ENCODE measurements around the gene PRKCA.
"Not testable (repeated sequence)": the region's sequence is repeated elsewhere in the genome, so short reads cannot be mapped to it uniquely, and the experiment has no call there.

PRKCA gene

DNA sequence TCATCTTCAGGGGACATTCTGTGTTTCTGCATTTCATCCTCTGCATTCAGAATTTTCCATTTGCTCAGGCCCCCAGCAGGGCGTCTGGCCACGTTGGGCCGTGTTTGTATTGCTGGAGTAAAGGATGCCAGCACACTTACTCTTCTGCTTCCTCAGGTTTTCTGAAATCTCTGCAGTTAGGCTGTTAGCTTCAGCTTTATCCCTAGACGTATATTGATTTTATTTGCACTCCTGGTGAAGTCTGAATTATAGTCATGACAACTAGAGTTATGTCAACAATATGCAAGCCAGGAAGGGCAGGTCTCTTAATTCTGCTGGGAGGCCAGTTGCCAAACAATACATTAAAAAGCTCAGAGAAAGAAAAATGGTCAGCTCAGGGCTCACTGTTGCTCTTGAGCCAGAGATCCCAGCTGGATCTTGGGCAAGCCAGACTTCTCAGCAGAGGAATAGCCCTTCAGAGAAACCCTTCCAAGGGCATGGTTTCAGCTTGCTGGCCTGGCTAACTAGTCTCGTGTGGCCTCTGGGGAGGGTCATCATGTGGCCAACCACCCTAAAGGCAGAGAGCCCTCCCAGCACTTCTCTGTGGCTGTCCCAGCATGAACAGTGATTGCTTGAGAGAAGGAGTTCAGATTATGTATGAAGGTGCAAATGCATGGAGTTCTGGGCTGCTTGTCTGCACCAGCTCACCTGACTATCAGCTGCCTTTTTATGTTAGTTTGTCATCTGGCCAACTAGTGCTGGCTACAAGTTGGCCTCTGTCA lies 422.3 kb downstream of the PRKCA start:
- DNase-seq: no peak

DNA sequence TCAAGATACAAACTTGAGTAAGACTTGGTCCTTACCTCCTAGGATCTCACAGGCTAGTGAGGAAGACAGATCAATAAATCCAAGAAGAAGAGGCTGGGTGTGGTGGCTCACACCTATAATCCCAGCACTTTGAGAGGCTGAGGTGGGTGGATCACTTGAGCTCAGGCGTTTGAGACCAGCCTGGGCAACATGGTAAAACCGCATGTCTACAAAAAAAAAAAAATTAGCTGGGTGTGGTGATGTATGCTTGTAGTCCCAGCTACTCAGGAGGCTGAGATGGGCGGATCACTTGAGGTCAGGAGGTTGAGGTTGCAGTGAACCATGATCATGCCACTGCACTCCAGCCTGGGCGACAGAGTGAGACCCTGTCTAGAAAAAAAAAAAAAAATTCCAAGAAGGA lies 423.0 kb downstream of the PRKCA start:
- not testable (repeated sequence) for DNase-seq

DNA sequence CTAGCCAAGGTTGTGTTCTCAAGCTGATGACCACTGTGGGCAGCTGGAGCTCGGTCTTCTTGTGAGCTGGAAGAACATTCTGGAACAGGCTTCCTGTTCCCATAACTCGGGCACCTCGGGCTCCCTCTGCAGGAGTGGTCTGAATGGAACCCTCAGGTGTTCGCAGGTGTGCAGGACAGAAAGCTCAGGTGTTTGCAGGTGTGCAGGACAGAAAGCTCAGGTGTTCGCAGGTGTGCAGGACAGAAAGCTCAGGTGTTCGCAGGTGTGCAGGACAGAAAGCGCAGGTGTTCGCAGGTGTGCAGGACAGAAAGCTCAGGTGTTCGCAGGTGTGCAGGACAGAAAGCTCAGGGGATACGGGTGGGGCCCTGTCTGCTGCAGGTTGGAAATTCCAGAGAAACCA lies 423.5 kb downstream of the PRKCA start:
- no peak for DNase-seq

DNA sequence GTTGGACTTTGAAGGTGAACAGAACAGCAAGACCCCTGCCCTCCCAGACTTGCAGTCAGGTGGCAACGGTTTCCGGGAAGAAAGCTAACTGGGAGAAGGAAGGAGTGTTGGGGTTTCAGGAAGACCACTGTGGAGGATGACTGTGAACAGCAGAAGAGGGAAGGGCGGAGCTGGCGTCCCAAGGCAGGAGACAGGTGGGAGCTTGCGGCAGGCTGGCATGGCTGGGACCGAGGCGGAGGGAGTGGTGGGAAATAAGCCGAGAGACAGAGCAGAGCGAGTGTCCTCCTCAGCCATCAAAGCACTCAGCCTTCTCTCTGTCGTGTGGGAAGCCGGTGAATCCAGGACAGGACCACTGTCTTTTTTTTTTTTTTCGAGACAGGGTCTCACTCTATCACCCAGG lies 424.0 kb downstream of the PRKCA start:
- no peak for DNase-seq

DNA sequence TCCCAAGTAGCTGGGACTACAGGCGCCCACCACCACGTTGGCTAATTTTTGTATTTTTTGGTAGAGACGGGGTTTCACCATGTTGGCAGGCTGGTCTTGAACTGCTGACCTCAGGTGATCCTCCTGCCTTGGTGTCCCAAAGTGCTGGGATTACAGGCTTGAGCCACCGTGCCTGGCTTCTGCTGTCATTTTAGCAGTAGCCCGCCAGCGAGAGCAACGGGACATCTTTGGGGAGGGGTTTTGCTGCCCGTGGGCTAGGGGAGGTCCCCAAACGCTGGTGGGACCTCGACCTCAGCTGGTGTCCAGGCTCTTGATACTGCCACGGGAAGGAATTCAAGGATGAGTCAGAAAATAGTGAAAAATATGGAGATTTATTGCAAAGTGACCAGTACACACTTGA lies 424.4 kb downstream of the PRKCA start:
- DNase-seq: no peak

DNA sequence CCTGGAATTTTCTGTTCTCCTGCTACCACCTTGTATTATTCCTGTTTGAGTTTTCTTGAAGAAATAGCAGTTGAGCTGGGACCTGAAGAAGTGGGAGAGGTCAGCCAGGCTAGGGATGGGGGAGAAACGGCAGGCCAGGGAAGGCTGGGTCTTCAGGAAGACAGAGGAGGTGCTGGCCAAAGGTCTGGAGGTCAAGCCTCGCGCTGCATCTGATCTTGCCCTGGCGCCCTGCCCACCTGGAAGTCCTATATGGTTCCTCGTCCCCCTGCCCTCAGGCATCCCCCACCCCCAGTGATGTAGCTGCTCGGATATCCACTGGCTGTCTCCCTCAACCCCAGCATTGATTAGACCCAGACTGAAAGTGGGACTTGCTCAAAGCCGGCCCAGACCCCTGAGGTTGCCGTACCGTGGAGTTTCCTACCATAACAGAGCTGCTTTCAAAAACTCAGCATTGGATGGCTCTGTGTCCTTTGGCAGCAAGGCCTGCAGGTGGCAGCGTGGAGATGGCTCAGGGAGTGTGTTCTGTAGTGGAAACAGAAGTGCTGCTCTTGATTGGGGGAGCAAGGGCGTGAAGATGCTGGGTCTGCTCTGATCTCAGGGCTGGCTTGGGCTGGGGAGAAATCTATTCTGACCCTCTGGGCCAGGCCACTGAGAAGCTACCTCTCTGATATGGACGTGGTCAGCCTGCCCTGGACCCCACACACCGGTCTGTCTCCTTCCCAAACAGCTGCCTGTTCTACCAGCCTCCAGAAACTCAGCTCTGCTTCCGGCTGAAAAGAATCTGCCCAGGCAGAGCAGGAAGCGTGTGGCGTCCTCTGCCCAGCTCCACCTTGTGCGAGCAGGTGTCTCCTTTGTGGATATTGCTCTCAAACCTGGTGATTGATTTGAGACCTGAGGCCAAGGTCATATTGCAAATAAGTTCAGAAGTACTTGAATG lies 425.5 kb downstream of the PRKCA start:
- peak; percentile 78 for DNase-seq

DNA sequence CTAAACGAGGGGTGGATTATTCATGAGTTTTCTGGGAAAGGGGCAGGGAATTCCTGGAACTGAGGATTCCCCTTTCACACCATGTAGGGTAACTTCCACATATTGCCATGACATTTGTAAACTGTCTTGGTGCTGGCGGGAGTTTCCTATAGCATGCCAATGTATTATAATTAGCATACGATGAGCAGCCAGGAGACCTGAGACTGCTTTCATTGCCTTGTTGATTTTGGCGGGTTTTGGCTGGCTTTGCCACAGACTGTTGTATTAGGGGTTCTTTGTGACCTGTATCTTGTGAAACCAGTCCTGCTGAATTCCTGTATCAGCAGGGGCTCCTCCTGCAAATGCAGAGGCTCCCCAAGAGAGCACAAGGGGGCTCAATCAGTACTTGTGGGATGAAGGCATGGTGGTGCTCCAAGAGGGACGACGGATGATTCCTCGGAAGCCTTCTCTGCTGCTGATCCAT lies 428.1 kb downstream of the PRKCA start:
- DNase-seq: no peak

DNA sequence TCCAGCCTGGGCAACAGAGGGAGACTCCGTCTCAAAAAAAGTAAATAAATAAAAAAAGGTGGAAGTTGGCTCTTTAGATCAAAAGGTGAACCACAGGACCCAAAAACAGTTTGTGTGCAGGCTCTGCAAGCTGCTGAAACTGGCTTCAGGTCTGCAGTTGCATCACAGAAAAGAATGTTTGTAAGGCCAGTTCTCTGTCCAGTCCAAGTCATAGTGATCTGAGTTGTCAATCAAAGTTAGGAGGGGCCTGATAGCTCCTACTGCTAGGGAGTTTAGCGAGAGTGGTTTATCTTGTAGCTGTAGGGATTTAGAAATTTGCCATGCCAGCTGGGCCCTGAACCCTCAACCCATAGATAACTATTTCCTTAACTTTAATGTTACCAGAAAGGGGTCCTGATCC lies 431.3 kb downstream of the PRKCA start:
- no peak for DNase-seq

DNA sequence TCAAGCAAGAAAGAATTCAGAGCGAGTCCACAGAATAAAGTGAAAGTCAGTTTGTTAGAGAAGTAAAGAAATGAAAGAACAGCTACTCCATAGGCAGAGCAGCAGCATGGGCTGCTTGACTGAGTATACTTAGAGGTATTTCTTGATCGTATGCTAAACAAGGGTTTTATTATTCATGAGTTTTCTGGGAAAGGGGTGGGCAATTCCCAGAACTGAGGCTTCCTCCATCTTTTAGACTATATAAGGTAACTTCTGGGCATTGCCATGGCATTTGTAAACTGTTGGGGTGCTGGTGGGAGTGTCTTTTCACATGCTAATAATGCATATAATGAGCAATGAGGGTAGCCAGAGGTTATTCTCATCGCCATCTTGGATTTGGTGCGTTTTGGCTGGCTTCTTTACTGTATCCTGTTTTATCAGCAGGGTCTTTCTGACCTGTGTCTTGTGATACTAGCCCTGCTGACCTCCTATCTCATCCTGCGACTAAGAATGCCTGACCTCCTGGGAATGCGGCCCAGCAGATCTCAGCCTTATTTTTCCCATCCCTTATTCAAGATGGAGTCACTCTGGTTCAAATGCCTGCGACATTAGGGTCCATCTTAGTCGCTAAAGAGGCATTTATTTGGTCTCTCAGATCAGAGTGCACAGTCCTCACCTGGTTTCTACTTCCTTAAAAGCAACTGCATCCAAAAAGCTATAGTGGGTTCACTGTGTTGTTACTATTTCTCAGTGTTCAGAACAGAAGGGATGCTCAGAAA lies 432.0 kb downstream of the PRKCA start:
- DNase-seq: no peak

DNA sequence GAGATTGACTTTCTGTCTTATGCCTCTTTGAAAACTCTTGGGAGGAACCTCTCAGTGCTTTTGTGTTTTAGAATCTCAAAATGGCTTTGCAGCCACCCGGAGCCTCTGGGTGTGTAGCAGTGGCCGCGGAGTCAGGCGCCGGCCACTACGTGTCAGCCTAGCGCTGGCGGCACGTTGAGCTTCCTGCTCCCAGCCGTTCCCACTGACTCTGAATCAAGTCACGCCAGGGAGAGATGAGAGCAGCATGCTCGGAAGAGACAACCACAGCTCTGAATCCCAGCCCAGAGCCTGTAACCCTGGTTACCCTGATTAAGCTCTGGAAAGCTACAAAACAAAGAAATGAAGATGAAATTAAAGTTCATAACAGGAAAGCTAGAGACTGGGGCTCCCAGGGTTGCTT lies 435.1 kb downstream of the PRKCA start:
- DNase-seq: peak; percentile 75

DNA sequence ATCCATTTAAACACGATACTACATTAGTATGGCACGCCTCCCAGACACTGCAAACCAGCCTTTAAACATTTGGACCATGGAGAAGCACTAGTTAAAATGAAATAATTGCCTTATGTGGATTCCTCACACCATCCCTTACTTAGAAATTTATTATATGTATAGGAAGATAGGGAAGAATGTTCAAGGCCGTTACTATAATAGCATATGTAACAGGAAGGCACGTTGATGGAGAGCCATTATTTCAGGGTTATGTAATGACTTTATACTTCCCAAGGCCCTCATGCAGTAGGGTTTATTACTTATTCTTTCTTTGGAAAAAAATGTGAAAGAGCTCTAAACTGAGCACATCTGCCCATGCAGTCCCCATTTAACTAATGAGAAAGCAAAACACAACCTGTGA lies 435.9 kb downstream of the PRKCA start:
- no peak for DNase-seq

DNA sequence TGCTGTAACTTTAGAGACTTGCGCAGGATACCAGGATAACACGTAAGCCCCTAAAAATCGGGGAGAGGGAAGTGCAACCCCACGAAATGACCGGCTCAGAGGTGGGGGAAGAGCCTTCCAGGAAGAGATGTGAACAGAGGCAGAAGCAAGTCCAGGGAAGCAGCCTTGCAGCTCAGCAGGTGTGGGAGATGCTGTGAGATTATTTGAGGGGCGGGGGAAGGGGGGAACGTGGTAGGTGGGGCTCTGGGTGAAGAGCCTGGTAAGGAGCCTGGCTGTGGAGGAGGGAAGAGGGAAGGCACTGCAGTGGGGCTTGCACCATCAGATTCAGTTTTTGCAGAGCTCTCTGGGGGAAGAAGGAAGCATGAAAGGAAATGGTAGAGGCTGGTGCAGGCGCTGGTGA lies 437.1 kb downstream of the PRKCA start:
- DNase-seq: no peak

DNA sequence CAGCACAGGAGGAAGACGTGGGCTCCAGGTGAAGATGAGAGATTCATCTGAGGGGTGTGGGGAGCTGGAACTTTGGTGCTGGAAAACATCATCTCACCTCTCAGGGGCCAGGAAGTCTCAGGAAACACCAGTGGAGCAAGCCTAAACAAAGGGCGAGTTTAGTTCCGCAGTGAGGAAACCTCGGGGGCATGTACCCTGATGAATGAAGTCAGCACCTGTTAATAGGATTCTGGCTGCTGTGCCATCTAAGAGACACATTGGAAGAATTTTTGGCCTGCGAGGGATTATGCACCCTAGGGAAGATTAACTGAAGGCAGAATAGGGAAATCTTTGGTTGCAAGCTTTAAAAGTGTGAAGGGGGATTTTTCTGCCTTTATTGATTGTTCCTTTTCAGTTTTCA lies 437.8 kb downstream of the PRKCA start:
- DNase-seq: no peak

DNA sequence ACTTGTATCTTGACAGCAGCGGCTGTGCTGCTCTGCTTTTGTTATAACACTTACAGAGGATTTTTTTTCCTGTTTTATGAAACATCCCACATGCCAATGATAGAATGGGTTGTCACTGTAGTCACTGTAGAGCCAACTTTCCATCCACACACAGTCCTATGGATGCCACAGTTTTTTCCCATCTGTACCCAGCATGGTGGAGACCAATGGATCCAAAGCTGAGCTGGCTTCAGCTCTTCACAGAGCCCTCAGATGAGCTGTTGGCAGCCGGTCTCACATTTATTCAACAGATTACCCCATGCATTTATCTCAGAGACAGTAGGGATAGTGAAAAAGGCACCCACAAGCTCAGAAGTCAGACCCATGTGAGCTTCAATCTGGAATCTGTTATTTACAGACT lies 441.1 kb downstream of the PRKCA start:
- DNase-seq: no peak

DNA sequence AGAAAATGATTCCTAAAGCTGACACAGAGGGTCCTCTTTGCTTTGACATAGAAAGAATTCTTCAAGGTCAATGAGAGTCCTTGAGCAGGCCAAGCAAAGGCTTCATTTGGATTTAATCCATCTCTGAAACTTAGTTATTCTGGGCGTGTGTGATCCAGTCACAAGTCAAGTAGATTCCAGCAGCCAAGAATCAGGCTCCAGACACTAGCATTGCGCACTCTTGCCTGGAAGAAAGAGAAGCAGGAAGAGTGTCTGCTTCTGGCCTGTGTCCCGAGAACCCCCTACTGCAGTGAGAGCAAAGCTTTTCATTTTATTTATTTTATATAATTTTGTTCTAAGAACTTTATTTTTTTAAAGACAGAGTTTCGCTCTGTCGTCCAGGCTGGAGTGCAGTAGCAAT lies 444.3 kb downstream of the PRKCA start:
- no peak for DNase-seq

DNA sequence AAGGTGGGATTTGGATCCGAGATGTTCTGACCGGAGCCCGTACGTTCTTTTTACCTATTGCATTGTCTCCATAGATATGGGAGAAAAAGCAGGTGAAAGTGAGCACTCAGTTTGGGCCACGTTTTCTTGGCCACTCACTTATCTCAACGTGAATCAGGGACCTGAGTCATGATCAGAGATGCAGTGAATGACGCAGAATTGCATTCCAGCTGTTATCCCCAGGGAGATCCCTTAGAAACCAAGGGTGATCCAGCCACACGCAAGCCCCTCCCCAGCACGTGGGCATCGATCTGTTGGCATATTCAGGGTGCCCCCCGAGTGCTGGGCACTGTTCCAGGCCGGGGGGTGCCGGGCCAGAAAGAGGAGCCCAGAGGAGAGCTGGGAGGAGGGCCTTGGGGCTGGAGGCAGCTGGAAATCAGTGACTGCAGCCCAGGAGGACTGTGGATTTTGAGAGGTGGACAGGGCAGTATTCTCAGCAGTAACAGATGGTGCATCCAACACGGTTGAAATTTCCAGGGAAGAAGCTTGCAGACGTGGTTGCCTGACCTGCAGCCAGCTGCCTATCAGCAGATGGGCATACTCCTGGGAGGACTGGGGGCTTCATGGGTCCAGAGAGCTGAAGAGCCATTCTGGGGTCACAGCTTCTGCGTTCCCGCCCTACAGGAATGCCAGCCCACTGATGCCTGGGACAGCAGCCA lies 445.3 kb downstream of the PRKCA start:
- no peak for DNase-seq

DNA sequence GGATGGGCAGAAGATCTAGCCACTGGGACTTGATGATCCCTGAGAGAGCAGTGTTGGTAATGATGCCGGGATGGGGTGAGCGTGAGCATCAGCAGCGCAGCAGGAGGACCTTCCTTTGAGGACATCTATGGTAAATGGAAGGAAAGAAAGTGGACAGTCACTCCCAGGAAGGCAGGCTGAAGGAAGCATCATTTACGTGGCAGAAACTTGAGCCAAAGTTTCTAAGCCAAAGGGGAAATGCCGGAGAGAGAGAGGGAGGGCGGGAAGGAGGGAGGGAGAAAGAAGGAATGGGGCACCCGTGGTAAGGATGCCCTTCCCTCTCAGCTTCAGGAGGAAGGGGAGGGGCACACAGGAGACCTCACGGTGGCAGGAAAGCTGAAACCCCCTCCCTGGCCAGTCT lies 446.2 kb downstream of the PRKCA start:
- DNase-seq: no peak

DNA sequence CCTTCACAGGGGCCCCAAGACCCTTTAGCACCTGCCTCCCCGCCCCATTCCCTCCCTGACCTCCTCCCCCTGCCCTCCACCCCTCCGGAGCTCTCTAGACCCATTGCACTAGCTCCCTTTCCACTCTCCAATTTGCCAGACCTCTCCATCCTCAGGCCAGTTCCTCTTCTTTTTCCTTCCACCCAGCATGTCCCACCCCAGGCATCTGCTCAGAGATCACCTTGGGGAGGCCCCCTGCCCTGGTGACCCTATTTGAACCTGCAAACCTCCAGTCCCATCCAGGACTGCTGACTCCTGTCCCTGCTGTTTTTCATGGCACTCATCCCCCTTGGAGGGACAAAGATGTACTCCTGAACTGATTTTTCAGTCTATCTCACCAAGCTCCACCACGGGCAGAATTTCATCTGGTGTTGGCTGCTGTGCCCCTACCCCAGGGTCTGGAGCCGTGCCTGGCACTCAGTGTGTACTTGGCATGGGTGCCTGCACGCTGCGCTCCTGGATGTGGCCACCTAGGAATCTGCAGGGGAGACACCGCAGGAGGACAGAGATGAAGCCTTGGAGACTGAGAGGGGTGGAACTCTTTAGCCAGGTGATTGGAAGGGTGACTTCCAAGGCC lies 446.9 kb downstream of the PRKCA start:
- DNase-seq: no peak

DNA sequence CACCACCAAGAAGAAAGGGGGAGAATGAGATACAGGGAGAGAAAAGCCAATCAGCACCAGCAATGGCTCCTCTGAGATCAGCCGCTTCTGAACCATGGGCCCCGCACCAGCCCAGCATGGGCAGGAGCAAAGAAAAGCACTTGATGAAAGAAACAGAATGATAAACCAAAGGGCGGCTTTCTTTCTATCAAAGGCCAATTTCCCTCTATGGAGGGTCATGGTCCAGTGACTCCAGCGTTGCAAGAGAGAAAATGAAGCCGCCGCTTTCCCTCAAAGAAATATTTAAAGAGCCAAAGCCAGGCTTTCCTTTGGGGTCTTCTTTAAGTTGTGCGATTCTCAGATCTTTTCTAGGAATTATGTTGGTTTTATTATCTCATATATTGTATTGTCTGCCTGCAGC lies 447.7 kb downstream of the PRKCA start:
- peak; percentile 23 for DNase-seq

DNA sequence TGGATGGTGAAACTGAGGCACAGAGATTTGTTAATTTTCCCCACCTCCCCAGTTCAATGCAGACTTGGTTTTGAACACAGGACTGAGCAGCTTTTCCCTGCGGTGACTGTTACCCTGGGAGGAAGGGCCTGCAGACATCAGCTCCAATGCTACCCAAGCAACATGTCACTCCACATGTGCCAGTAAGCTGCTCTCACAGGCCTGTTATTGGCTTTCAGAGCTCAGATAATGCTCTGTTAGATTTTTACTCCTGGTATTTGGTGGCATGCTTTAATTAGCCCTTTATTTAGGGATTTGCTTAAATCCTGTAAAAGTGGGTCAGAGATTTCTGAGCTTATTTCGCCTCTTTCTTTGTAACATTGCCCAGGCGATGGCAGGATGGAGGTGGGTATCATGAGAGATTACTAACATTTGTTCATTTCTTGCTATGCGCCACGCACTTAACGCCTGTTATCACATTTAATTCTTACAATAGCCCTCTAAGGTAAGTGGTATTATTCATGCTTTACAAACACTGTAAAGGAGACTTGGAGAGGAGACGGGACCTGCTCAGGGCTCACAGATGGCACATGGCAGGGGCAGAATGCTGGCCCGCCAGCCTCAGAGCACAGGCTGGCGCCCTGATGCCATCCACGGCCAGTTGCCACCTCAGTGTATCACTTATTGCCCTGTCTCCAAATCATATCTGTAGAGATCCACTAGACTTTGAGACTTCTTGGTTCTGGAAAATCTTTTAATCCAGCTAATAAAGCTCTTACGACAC lies 448.5 kb downstream of the PRKCA start:
- DNase-seq: no peak

DNA sequence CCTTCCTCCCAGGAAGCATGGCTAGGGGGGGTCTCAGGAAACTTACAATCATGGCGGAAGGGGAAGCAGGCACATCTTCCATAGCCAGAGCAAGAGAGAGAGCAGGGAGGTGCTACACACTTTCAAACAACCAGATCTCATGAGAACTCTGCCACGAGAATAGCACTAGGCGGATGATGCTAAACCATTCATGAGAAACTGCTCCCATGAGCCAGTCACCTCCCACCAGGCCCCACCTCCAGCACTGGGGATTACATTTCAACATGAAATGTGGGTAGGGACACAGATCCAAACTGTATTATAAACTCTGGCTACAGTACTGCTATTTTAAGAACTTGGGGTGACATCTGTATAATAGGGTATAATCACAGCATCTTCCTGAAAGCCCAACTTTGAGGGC lies 449.4 kb downstream of the PRKCA start:
- DNase-seq: no peak

Measured in retina (tissue), 1 donor.